NCI-H774 (cell line): Measurements from ENCODE around the gene ASNSD1.
"Not testable (repeated sequence)": the region's sequence is repeated elsewhere in the genome, so short reads cannot be mapped to it uniquely, and the experiment has no call there.

Experiments used
- DNase-seq: peaks from one replicate; lab custom pipeline; 2025; lab: John Stamatoyannopoulos, UW

The ASNSD1 gene

GRCh38 chr2:189648846-189649509 is 12.3 kb upstream of the ASNSD1 start:
- DNase-seq: no peak

GRCh38 chr2:189651284-189651683 is 10.0 kb upstream of the ASNSD1 start:
- DNase-seq: no peak

GRCh38 chr2:189653464-189653863 is 7.8 kb upstream of the ASNSD1 start:
- not testable (repeated sequence) for DNase-seq

GRCh38 chr2:189654641-189655040 is 6.6 kb upstream of the ASNSD1 start:
- no peak for DNase-seq

GRCh38 chr2:189657867-189658266 is 3.4 kb upstream of the ASNSD1 start:
- no peak for DNase-seq

GRCh38 chr2:189658306-189659212 is 2.7 kb upstream of the ASNSD1 start:
- no peak for DNase-seq

- DNase-seq: no peak
These were observed 1.5 kb upstream of the ASNSD1 start for GRCh38 chr2:189659734-189660133.

- no peak for DNase-seq
These were observed 484 bp upstream of the ASNSD1 start for GRCh38 chr2:189660803-189661147.

GRCh38 chr2:189661957-189662321 is 680 bp downstream of the ASNSD1 start:
- DNase-seq: no peak

GRCh38 chr2:189662669-189663226 is 1.5 kb downstream of the ASNSD1 start:
- DNase-seq: no peak

GRCh38 chr2:189663319-189663718 is 2.1 kb downstream of the ASNSD1 start:
- not testable (repeated sequence) for DNase-seq

- no peak for DNase-seq
These were observed 8.7 kb downstream of the ASNSD1 start for GRCh38 chr2:189669913-189670312.

GRCh38 chr2:189673661-189674373 is 12.6 kb downstream of the ASNSD1 start:
- no peak for DNase-seq

GRCh38 chr2:189674374-189675112 is 13.3 kb downstream of the ASNSD1 start, which contains the start of gene ANKAR:
ANKAR (plus strand) TSS chr2:189674670; CDS start chr2:189676491, 1,821 bp downstream.
- DNase-seq: peak; percentile 82

GRCh38 chr2:189676471-189676870 is 15.2 kb downstream of the ASNSD1 start:
- no peak for DNase-seq

GRCh38 chr2:189679226-189679625 is 18.0 kb downstream of the ASNSD1 start:
- DNase-seq: no peak

- no peak for DNase-seq
These were observed 19.9 kb downstream of the ASNSD1 start for GRCh38 chr2:189681203-189681602.

GRCh38 chr2:189681903-189682302 is 20.6 kb downstream of the ASNSD1 start:
- DNase-seq: no peak

GRCh38 chr2:189683348-189683747 is 22.1 kb downstream of the ASNSD1 start:
- DNase-seq: no peak

GRCh38 chr2:189684811-189685210 is 23.6 kb downstream of the ASNSD1 start:
- no peak for DNase-seq

- DNase-seq: no peak
These were observed 24.4 kb downstream of the ASNSD1 start for GRCh38 chr2:189685540-189686229.
